ENCODE results near the gene U2AF2. TPM values are rescaled to one million over a fixed set of nuclear protein-coding genes. Genes with fewer than 3 reads are reported as not detected.
A peak's percentile ranks its signal among the peaks of the same experiment; 100 is the strongest.

Gene U2AF2
- polyA plus RNA-seq, 3 donors = 5.3 to 166 (median 5.4) TPM

- H3K4me2 ChIP-seq (replicated peaks; ENCODE audit: extremely low read depth, low read length, poor library complexity, severe bottlenecking) = no peak overlapping the region
- no peak overlapping the region for H3K4me3 ChIP-seq (replicated peaks in 1 of 3; ENCODE audit: low read depth in 2 of 3, low read length in 3 of 3)
- no peak for TF ChIP-seq CTCF (IDR thresholded peaks at IDR 0.05)
- no peaks in the 10 kb centered on the region for H3K9me3 ChIP-seq (replicated peaks in 1 of 2; ENCODE audit: control insufficient read depth in 1 of 2, insufficient read depth in 1 of 2, low read length in 2 of 2)
- Mint-ChIP-seq H3K36me3 (peaks cover 79 to 95% of the 10 kb centered on the region in 2 donors), H3K4me3 (no peak overlapping the region), H3K9me3 (peaks cover 0 to 2% (median 0%) of the 10 kb centered on the region in 7 donors), H3K27me3 (ENCODE audit: low read depth in 3 of 3) (no peaks in the 10 kb centered on the region), H3K4me1 (peaks cover 6% of the 10 kb centered on the region), H3K27ac (peak overlapping the region in 3 of 7 donors; percentile 14 to 50 (median 15))
- peak overlapping the region in 1 of 2 donors; percentile 20 for H3K27ac ChIP-seq (ENCODE audit: low read depth in 1 of 2, low read length in 2 of 2)
- H3K79me2 ChIP-seq (ENCODE audit: insufficient read depth, low read length) = peaks cover 97% of the 10 kb centered on the region
- H3K36me3 ChIP-seq (replicated peaks in 1 of 2; ENCODE audit: control insufficient read depth in 1 of 2, insufficient read depth in 2 of 2, low read length in 2 of 2) = peaks cover 83 to 94% of the 10 kb centered on the region in 2 donors
- WGBS (ENCODE audit: insufficient coverage) = 89% methylated on average over 2 of the region's 4 CpGs
- H2AFZ ChIP-seq (ENCODE audit: insufficient read depth, low read depth, low read length, poor library complexity, severe bottlenecking) = no peak overlapping the region
- intact Hi-C loops (cut with micrococcal nuclease) = no loop called here
- H4K20me1 ChIP-seq (ENCODE audit: insufficient read depth, low read length) = peaks cover 100% of the 10 kb centered on the region
- no peaks in the 10 kb centered on the region for H3K4me1 ChIP-seq (ENCODE audit: control insufficient read depth in 1 of 2, insufficient read depth in 2 of 2, low read length in 2 of 2)
- no peak for DNase-seq
- no peaks in the 10 kb centered on the region for H3K27me3 ChIP-seq (ENCODE audit: control insufficient read depth in 2 of 2, insufficient read depth in 2 of 2, low read length in 2 of 2)
- H3K9ac ChIP-seq (ENCODE audit: insufficient read depth, low read length, poor library complexity, severe bottlenecking) = no peak overlapping the region
Measured at GRCh38 chr19:55667006-55667381, 12.2 kb downstream of the U2AF2 start.

GRCh38 chr19:55667511-55667910 is 12.7 kb downstream of the U2AF2 start:
- H3K36me3 Mint-ChIP-seq = peaks cover 80 to 94% of the 10 kb centered on the region in 2 donors
- Histone ChIP-seq H3K4me1 (ENCODE audit: control insufficient read depth in 1 of 2, insufficient read depth in 2 of 2, low read length in 2 of 2) (no peaks in the 10 kb centered on the region), H4K20me1 (ENCODE audit: insufficient read depth, low read length) (peaks cover 100% of the 10 kb centered on the region), H3K79me2 (ENCODE audit: insufficient read depth, low read length) (peaks cover 98% of the 10 kb centered on the region), H3K9ac (ENCODE audit: insufficient read depth, low read length, poor library complexity, severe bottlenecking) (no peak overlapping the region), H3K9me3 (replicated peaks in 1 of 2; ENCODE audit: control insufficient read depth in 1 of 2, insufficient read depth in 1 of 2, low read length in 2 of 2) (no peaks in the 10 kb centered on the region), H3K27me3 (ENCODE audit: control insufficient read depth in 2 of 2, insufficient read depth in 2 of 2, low read length in 2 of 2) (no peaks in the 10 kb centered on the region), H3K27ac (ENCODE audit: low read depth in 1 of 2, low read length in 2 of 2) (peak overlapping the region in 1 of 2 donors; percentile 20), H3K36me3 (replicated peaks in 1 of 2; ENCODE audit: control insufficient read depth in 1 of 2, insufficient read depth in 2 of 2, low read length in 2 of 2) (peaks cover 82 to 94% of the 10 kb centered on the region in 2 donors), H2AFZ (ENCODE audit: insufficient read depth, low read depth, low read length, poor library complexity, severe bottlenecking) (no peak overlapping the region), H3K4me3 (replicated peaks in 1 of 3; ENCODE audit: low read depth in 2 of 3, low read length in 3 of 3) (no peak overlapping the region), H3K4me2 (replicated peaks; ENCODE audit: extremely low read depth, low read length, poor library complexity, severe bottlenecking) (no peak overlapping the region)
- intact Hi-C loops (cut with micrococcal nuclease) = no loop called here
- no peak overlapping the region for H3K4me3 Mint-ChIP-seq
- H3K27ac Mint-ChIP-seq = no peak overlapping the region
- H3K9me3 Mint-ChIP-seq = peaks cover 0 to 2% (median 0%) of the 10 kb centered on the region in 7 donors
- DNase-seq = no peak
- TF ChIP-seq CTCF (IDR thresholded peaks at IDR 0.05) = no peak
- H3K27me3 Mint-ChIP-seq (ENCODE audit: low read depth in 3 of 3) = no peaks in the 10 kb centered on the region
- H3K4me1 Mint-ChIP-seq = peaks cover 6% of the 10 kb centered on the region
- 94% methylated on average over 5 of the region's 12 CpGs for WGBS (ENCODE audit: insufficient coverage)

Data from CD14-positive monocyte (primary cell).